Dedifferentiated amniotic fluid mesenchymal stem cell (primary cell): ENCODE measurements around the gene PLXDC2.

Experiments
- DNase-seq: peaks from one replicate; pipeline ENCODE4 v3.0.0-alpha.2; 2016; ENCODE audit errors: extremely low spot score

Gene PLXDC2

DNA sequence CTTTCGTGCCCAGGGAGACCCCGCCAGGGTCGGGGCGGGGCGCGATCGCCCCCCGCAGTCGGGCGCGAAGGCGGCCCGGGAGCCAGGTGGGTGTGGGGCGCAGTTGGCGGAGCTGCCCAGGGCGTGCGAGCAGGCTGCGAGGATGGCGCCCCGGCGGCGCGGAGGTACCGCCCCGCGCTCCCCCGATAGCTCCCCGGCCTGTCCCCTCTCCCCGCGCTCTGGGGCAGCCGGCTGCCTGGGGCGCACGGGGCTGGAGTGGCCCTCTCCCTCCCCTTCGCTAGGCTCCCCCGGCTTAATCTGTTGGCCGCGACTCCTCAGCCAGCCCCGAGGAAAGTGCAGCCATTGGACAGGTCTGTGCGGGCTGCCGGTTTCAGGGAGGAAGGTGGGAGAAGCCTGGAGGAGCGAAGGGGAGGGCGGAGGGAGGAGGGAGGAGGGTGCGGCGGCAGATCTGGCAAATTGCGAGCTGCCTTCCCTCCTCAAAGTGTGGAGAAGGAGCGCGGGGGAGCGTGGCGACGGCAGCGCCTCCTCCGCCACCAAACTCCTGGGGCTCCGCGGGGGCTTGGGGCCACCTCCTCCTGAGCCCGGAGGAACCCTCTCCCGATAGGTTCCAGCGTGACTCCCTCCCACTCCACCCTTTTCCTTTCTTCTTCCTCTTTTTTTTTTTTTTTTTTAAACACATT lies 361 bp upstream of the PLXDC2 start:
- DNase-seq, result no peak

DNA sequence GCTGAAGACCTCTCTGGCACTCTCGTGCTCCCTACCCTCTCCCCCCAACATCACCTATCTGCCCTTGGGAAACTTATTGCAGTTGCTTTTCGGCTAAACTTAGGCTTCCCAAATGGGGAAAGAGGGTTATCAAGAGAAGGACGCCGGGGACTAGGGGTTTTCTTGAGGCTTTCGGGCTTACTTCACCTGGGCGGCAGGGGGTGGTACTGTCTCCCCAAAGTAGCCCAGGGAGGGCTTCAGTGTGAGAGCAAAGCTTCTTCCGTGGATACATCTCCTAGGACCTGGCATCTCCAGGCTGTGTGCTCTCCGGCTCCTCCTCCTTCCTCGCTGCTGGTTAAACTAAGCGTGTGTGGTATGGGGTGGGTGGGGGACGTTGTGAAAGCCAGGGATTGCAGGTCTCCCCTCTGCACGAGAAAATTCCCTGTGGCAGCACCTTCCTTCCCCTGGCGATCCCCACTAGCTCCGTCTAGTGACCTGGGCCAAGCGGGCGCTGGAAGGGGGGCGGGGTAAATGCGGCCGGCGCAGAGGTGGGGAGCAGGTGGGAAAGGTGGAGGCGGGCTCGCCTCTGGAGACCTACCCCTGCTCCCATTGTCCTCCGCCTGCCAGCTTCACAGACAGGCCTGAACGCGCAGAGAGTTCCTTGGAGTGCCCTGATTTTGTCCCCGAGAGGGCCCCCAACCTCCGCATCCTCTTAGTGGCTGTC lies 1.1 kb downstream of the PLXDC2 start:
- no peak for DNase-seq

DNA sequence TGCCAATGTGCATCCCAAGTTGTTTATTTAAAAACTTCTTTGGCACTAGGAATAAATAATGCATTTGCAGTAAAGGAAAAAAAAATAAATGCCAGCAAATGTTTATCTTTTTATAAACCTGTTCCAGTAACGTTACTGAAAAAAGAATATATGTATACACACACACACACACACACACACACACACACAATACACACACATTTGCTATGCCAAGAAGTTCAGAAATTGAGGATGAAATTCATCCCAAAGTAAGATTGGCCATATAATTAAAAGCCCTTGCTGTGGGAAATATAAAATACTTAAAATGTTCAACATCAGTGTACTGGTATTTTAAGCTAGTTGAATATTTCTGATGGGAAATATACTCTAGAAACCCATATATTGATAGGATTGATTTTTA lies 2.6 kb downstream of the PLXDC2 start:
- no peak for DNase-seq

DNA sequence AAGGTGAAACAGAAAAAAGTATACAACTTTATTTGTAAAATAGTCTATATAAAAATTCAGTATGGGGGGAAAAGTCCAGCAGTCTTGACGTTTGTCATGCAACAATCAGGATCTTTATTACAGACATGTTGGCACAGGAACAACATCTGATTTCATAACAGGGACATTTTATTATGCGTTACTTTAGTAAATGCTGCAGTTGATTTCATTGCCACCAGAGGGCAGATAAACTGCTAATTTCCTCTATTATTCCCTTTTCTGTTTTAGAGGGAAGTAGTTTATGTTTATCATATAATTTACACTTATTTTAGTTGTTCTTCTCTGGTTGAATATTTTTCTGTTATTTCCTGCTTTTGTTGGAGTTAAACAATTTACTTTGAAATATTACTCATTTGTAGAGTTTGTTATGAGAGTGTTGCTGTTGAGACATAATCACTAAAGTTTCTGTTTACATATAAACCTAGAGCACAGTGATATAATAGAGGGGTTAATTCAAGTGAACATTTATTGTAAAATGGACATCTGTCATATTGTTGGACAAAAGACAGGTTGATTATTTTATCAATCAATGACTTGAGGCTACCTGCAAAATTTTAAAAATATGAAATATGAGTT lies 3.3 kb downstream of the PLXDC2 start:
- peak; percentile 43 for DNase-seq

DNA sequence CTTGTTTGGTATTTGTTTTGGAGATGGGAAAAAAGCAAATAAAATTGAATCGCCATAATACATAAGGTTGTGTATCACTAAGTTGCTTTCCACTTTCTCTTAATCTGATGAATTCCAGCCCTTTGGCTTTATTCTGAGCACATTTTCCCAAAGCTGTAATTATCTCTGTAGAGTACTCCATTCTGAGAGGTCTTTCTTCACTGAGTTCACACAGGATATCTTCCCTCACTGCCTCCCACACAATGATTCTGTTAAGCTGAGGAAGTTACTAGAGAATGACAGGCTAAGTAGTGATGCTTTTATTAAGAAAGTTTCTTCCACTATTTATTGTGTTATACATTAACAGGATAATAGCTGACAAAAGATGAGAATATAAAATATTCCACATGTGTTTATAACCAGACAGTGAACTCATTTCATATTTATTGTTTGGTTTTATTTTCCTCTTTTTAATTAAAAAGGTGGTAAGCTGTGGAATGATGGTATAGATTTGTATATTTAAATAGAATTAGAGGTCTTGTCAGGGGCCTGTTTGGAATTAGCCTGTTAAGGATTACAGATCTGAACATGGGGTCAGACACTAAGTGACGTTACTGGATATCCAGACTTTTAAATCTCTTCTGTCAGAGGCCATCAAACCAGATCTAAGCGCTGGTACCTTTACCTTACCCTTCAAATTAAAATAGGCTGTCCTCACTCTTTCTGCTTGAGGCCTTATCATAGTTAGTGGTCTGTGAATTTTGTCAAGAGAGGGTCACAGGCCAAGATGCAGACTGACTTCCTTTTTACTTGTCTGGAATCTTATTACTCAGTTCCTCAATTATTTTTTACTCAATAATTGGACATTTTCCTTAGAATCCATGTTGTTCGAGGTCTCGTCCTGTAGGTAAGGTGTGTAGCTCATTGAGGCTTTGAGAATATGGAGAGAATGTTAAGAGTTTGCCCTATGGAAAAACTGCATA lies 8.4 kb downstream of the PLXDC2 start:
- DNase-seq, result no peak

DNA sequence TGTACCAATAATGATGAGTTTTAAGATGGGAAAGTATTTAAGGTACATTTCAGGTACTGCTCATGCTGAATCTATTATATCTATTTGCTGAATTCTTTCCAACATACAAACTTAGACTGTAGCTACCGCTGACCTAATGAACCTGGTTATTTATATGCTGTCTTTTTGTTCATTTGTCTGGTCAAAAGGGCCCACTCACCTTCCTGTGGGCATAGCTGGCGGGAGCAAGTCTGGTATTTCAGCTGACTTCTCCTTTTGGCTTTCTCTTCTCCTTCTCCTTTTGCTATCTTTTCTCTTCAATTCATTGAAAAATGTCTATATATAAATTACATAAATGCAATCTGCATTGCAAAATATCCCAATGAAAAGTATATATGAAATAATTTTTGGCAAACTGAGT lies 9.5 kb downstream of the PLXDC2 start:
- DNase-seq, result no peak

GRCh38 chr10:19826712-19827111 lies 10.5 kb downstream of the PLXDC2 start:
- no peak for DNase-seq

DNA sequence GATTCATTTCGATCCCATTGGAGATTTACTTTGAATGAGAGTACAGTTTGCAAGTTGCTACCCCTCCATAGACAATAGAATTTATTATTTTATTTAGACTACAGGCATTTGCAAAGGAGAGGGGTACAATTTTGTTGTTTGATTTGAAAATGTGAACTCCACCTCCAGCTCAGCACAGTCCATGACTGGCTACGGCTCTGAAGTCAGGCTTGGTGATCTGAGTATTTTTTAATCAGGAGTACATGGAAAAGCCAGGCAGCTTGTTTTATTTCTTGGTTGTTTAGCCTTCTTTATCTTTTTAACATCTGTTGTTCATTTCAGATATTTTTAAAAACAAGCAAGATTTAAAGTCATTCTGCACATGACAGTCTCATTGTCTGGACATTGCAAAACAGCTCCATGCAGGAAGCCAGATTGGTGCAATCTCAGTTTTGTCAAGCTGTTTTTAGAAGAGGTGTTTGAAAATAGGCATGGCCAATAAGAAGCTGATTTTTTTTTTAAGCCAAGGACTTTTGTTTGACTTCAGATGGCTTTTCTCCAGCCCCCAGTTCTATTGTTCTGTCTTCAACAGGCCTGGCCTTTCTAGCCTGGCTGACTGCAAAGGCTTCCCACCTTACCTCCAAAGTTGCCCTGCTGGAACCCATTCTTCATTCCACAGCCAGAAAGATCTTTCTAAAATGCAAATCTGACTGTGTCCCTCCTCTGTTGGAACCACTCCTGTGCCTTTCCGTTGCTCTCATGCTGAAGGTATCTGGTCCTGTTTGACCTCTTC lies 12.2 kb downstream of the PLXDC2 start:
- DNase-seq, result no peak

- DNase-seq, result no peak
These were observed 16.5 kb downstream of the PLXDC2 start for GRCh38 chr10:19832699-19833098.

GRCh38 chr10:19833170-19833824 lies 17.1 kb downstream of the PLXDC2 start:
- no peak for DNase-seq

DNA sequence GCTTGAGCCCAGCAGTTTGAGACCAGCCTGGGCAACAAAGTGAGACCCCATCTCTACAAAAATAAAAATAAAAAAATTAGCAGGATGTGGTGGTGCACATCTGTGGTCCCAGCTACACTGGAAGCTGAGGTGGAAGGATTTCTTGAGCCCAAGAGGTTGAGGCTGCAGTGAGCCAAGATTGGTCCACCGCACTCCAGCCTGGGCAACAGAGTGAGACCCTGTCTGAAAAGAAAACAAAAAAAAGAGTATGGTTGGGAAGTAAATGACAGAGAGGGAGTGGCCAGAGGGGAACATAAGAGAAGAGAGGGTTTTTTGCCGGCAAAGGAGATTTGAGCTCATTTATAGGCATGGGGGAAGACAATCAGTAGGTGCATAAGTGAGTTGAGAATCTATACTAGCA lies 19.7 kb downstream of the PLXDC2 start:
- no peak for DNase-seq

GRCh38 chr10:19839090-19839489 lies 22.9 kb downstream of the PLXDC2 start:
- no peak for DNase-seq

DNA sequence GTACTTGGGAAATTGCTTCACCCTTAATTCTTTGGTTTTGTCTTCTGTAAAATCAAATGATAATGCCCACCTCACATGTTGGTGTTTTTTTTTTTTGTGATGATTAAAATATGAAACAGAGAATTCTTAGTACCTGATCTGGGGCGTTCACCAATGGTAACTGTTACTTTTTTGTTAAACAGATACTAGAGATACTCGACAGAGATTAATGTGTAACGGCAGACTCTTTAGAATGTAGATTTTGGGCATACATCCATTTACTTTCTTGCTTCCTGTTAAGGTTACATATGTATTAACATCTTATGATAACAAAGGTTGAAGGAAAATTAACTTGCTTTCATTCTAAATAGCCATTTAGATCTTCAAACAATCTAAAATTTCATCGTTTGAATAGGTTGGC lies 23.3 kb downstream of the PLXDC2 start:
- DNase-seq, result no peak

- no peak for DNase-seq
These were observed 24.5 kb downstream of the PLXDC2 start for GRCh38 chr10:19840776-19841175.

DNA sequence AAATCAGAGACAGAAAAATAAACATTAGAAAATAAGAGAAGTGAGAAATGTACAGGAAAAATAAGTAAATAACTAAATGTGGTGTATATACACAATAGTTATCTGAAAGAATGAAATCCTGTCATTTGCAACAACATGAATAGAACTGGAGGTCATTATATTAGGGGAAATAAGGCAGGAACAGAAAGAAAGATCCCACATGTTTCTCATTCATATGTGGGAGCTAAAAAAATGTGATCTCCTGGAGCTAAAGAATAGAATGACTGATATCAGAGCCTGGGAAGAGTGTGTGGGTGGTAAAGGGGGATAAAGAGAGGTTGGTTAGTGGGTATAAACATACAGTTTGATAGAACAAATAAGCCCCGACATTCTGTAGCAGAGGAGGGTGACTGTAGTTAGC lies 27.3 kb downstream of the PLXDC2 start:
- no peak for DNase-seq

- DNase-seq, result no peak
These were observed 29.5 kb downstream of the PLXDC2 start for GRCh38 chr10:19845503-19846368.

DNA sequence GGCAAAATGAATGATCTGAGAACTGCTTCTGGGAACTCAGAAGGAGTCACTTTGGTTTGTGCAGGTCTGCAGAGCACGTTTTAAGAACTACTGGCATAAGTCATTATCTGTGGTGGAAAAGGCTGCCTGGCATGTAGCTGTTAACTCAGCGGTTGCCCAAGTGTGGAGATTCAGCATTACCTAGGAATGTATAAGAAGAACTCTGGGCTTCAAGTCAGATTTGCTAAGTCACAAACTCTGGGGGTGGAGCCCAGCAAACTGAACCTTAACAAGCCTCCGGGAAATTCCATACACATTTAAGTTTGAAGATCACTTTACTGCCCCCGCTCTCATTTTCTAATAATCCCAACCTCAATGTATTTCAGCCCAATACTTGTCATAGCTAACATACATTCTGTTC lies 31.1 kb downstream of the PLXDC2 start:
- DNase-seq, result no peak

GRCh38 chr10:19848226-19848985 lies 32.2 kb downstream of the PLXDC2 start:
- no peak for DNase-seq

GRCh38 chr10:19853831-19854230 lies 37.6 kb downstream of the PLXDC2 start:
- DNase-seq, result no peak
